HepG2 (cell line): Measurements from ENCODE around the gene EPB41. TPM values are rescaled to one million over a fixed set of nuclear protein-coding genes. Genes with fewer than 3 reads are reported as not detected.

Experiments
- AKAP8 ChIP-seq: sonication (generic); formaldehyde crosslinking; IDR thresholded peaks from 2 replicates; pipeline ENCODE4 v1.5.1; 2020; ENCODE audit warnings: mild to moderate bottlenecking, missing genetic modification reagents
- CREBL2 ChIP-seq: sonication (generic); formaldehyde crosslinking; IDR thresholded peaks from 2 replicates; pipeline ENCODE4 v1.8.1; 2023; ENCODE audit warnings: missing genetic modification reagents, mild to moderate bottlenecking, borderline replicate concordance
- ELK4 ChIP-seq: sonication (generic); formaldehyde crosslinking; IDR thresholded peaks from 2 replicates; pipeline ENCODE4 v1.9.0; 2021; ENCODE audit warnings: missing genetic modification reagents, borderline replicate concordance
- HNF1A ChIP-seq, 2 experiments: sonication (generic) in 1 of 2; formaldehyde crosslinking in 1 of 2; IDR thresholded peaks; 2 replicates each; pipeline versions ENCODE4 v1.4.0 to v1.6.1; 2016 to 2020; ENCODE audit warnings: borderline replicate concordance in 1 of 2, low read depth in 1 of 2, mild to moderate bottlenecking in 1 of 2, missing genetic modification reagents in 1 of 2
- IRF9 ChIP-seq: sonication (generic); formaldehyde crosslinking; IDR thresholded peaks from 2 replicates; pipeline ENCODE4 v1.8.0; 2022; ENCODE audit warnings: missing genetic modification reagents, mild to moderate bottlenecking, borderline replicate concordance
- KAT7 ChIP-seq: IDR thresholded peaks from 2 replicates; pipeline ENCODE4 v1.6.1; 2018; ENCODE audit warnings: borderline replicate concordance, missing compliant biosample characterization
- MTA3 ChIP-seq: sonication (generic); formaldehyde crosslinking; IDR thresholded peaks from 2 replicates; pipeline ENCODE4 v1.4.0; 2020; ENCODE audit warnings: missing genetic modification reagents
- RFX1 ChIP-seq: fragments of 450-650 bp; IDR thresholded peaks from 2 replicates; pipeline ENCODE4 v1.6.1; 2017
- TCF7L2 ChIP-seq: IDR thresholded peaks from 2 replicates; pipeline ENCODE4 v1.6.1; 2011; ENCODE audit warnings: mild to moderate bottlenecking, low read depth, low read length, moderate library complexity
- ZFP41 ChIP-seq: sonication (generic); formaldehyde crosslinking; IDR thresholded peaks from 2 replicates; pipeline ENCODE4 v1.4.0; 2020; ENCODE audit warnings: mild to moderate bottlenecking, missing genetic modification reagents, borderline replicate concordance
- ZFYVE20 ChIP-seq: sonication (generic); formaldehyde crosslinking; IDR thresholded peaks from 2 replicates; pipeline ENCODE4 v1.8.0; 2023; ENCODE audit warnings: low read depth, mild to moderate bottlenecking, moderate library complexity, missing genetic modification reagents, borderline replicate concordance
- ZNF17 ChIP-seq: sonication (generic); formaldehyde crosslinking; IDR thresholded peaks from 2 replicates; pipeline ENCODE4 v1.5.0; 2020; ENCODE audit warnings: mild to moderate bottlenecking, missing genetic modification reagents
- ZNF383 ChIP-seq: sonication (generic); formaldehyde crosslinking; IDR thresholded peaks from 2 replicates; pipeline ENCODE4 v1.4.0; 2020; ENCODE audit warnings: missing genetic modification reagents, mild to moderate bottlenecking, borderline replicate concordance
- ZNF670 ChIP-seq: sonication (generic); formaldehyde crosslinking; IDR thresholded peaks from 2 replicates; pipeline ENCODE4 v1.8.0; 2022; ENCODE audit warnings: mild to moderate bottlenecking, missing genetic modification reagents, borderline replicate concordance
- ZNF691 ChIP-seq: sonication (generic); formaldehyde crosslinking; IDR thresholded peaks from 2 replicates; pipeline ENCODE4 v1.4.0; 2020; ENCODE audit warnings: missing genetic modification reagents, low read depth, mild to moderate bottlenecking, borderline replicate concordance
- ZNF761 ChIP-seq: sonication (generic); formaldehyde crosslinking; conservative IDR thresholded peaks from 2 replicates; pipeline ENCODE4 v1.4.0; 2020; ENCODE audit warnings: mild to moderate bottlenecking, missing genetic modification reagents
- ZUFSP ChIP-seq: sonication (generic); formaldehyde crosslinking; IDR thresholded peaks from 2 replicates; pipeline ENCODE4 v1.9.0; 2021; ENCODE audit warnings: missing genetic modification reagents, mild to moderate bottlenecking, borderline replicate concordance
- polyA plus RNA-seq, 8 experiments: library from polyadenylated mRNA; depleted of rRNA in 3 of 8; stranded (reverse) in 7 of 8; unstranded in 1 of 8; fragments of >200 nt; fragmentation: Illumina TruSeq in 4 of 8; extraction: Trizol in 4 of 8; gene quantifications; 2 replicates each; pipeline versions ENCODE4 v1.2.1 to v1.2.3, GENCODE V29; 2011 to 2016; ENCODE audit warnings: low read depth in 4 of 8, missing spikeins in 1 of 8, mixed read lengths in 1 of 8; ENCODE audit not compliant: insufficient read depth in 1 of 8
- total RNA-seq, 5 experiments: library from RNA; depleted of rRNA; stranded (reverse); fragments of >200 nt; fragmentation: Illumina TruSeq; extraction: Trizol; gene quantifications; 2 replicates each; pipeline ENCODE4 v1.2.3, GENCODE V29; 2016; ENCODE audit warnings: low read depth in 1 of 5
- TF ChIP-seq, protein P1 (sequence below): sonication (generic); formaldehyde crosslinking; IDR thresholded peaks from 2 replicates; pipeline ENCODE4 v1.4.0; 2020; ENCODE audit warnings: missing genetic modification reagents

EPB41 gene
- total and polyA plus RNA-seq, 2 of the 13 experiments (the other 11 are each of a cell fraction or from before 2014, with no cell fraction given) = 34.5 to 46.7 TPM

DNA sequence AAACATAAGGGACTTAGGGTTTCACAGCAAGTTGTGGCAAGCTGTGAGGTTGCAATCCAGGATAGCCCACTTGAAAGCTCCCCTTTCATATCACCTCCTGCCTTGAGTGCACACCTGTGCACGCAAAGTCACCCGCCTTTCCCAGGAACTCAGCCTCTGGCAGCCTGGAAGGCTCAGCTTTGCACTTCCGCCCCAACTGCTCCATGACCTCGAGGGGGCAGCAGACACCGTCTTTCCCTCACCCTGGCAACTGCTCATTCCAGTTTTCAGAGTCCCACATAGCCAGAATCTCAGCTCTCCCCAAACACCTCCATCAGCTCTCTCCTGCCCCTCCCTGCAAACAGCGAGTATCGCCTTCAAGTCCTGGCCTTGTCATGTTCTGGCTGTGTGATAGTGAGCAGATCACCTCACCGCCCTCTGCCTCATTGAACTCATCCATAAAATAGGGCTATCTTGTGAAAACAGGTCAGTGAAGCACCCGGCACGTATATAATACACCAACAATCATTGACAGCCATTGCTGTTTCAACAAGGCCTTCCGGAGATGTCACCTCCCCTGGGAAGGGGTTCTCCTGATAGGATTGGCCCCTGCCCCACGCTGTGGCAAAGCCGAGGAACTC is 32.2 kb upstream of the EPB41 start (continued):
- no peak for TF ChIP-seq ZUFSP (CRISPR knock-in tag)
- no peak for TF ChIP-seq CREBL2 (CRISPR knock-in tag)
- no peak for TF ChIP-seq ZFP41 (CRISPR knock-in tag)
- TF ChIP-seq ELK4 (CRISPR knock-in tag) = no peak
- no peak for TF ChIP-seq AKAP8 (CRISPR knock-in tag)
- TF ChIP-seq IRF9 (CRISPR knock-in tag) = no peak; the same call in 1 of the 2 replicates
- TF ChIP-seq KAT7 (CRISPR knock-in tag) = peak; percentile 49; the same call in 1 of the 2 replicates
- TF ChIP-seq, protein P1, sequence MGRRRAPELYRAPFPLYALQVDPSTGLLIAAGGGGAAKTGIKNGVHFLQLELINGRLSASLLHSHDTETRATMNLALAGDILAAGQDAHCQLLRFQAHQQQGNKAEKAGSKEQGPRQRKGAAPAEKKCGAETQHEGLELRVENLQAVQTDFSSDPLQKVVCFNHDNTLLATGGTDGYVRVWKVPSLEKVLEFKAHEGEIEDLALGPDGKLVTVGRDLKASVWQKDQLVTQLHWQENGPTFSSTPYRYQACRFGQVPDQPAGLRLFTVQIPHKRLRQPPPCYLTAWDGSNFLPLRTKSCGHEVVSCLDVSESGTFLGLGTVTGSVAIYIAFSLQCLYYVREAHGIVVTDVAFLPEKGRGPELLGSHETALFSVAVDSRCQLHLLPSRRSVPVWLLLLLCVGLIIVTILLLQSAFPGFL (CRISPR knock-in tag) = no peak
- no peak for TF ChIP-seq ZNF761 (CRISPR knock-in tag)
- TF ChIP-seq HNF1A (IDR thresholded peaks at IDR 0.05; ENCODE audit: low read depth) = no peak
- TF ChIP-seq HNF1A (CRISPR knock-in tag; IDR thresholded peaks at IDR 0.05; ENCODE audit: borderline replicate concordance) = no peak
- TF ChIP-seq MTA3 = no peak
- peak; percentile 80; the same call in 1 of the 2 replicates for TF ChIP-seq ZNF691 (CRISPR knock-in tag)
- no peak for TF ChIP-seq ZFYVE20 (CRISPR knock-in tag)
- TF ChIP-seq RFX1 = no peak
- no peak for TF ChIP-seq ZNF670 (CRISPR knock-in tag)
- no peak for TF ChIP-seq ZNF383 (CRISPR knock-in tag)
- no peak for TF ChIP-seq TCF7L2
- TF ChIP-seq ZNF17 (CRISPR knock-in tag) = no peak
